Astrocyte (in vitro differentiated cells and primary cell): Measurements from ENCODE around the gene TFEC. TPM values are rescaled to one million over a fixed set of nuclear protein-coding genes. Genes with fewer than 3 reads are reported as not detected.

Source experiments
- DNase-seq: peaks from one replicate; pipeline ENCODE4 v3.0.0-alpha.2; 2010; ENCODE audit warnings: low read depth
- FAIRE-seq: peaks from 2 replicates; lab custom pipeline; 2011; peaks lifted over from hg19 to GRCh38; lab: Jason Lieb, UNC
- H2AFZ ChIP-seq: 2 replicates; pipeline ENCODE4 v1.6.0; 2012; ENCODE audit warnings: low read depth, low read length, inconsistent platforms
- H3K27ac ChIP-seq: 2 replicates; pipeline ENCODE4 v1.5.1; 2011; ENCODE audit warnings: low read depth, low read length, inconsistent platforms
- H3K27me3 ChIP-seq: 2 replicates; pipeline ENCODE4 v1.6.0; 2011; ENCODE audit warnings: low read length, inconsistent platforms; ENCODE audit not compliant: insufficient read depth
- H3K36me3 ChIP-seq: 2 replicates; pipeline ENCODE4 v1.5.1; 2011; ENCODE audit warnings: low read length, inconsistent platforms; ENCODE audit not compliant: insufficient read depth
- H3K4me1 ChIP-seq: 2 replicates; pipeline ENCODE4 v1.5.1; 2011; ENCODE audit warnings: low read length, inconsistent platforms; ENCODE audit not compliant: insufficient read depth
- H3K4me2 ChIP-seq: 2 replicates; pipeline ENCODE4 v1.6.0; 2012; ENCODE audit warnings: low read length, inconsistent platforms
- H3K4me3 ChIP-seq: 2 replicates; pipeline ENCODE4 v1.5.1; 2011; ENCODE audit warnings: low read depth, mild to moderate bottlenecking, low read length, inconsistent platforms; ENCODE audit not compliant: insufficient read depth
- H3K79me2 ChIP-seq: 2 replicates; pipeline ENCODE4 v1.6.0; 2012; ENCODE audit warnings: mild to moderate bottlenecking, low read length, inconsistent platforms; ENCODE audit not compliant: insufficient read depth
- H3K9ac ChIP-seq: 2 replicates; pipeline ENCODE4 v1.6.0; 2012; ENCODE audit warnings: mild to moderate bottlenecking, low read length, inconsistent platforms
- H3K9me3 ChIP-seq: 2 replicates; pipeline ENCODE4 v1.5.1; 2012; ENCODE audit warnings: low read depth, mild to moderate bottlenecking, low read length, inconsistent platforms; ENCODE audit not compliant: insufficient read depth
- H4K20me1 ChIP-seq: 2 replicates; pipeline ENCODE4 v1.6.0; 2012; ENCODE audit warnings: low read length, inconsistent platforms; ENCODE audit not compliant: insufficient read depth
- H3K27ac Mint-ChIP-seq: one replicate; pipeline ENCODE4 v1.8.0; 2021; ENCODE audit warnings: mild to moderate bottlenecking, mixed read lengths; ENCODE audit not compliant: unreplicated experiment
- H3K27me3 Mint-ChIP-seq: one replicate; pipeline ENCODE4 v1.8.0; 2021; ENCODE audit warnings: low read depth, mixed read lengths; ENCODE audit not compliant: unreplicated experiment
- H3K36me3 Mint-ChIP-seq: one replicate; pipeline ENCODE4 v1.8.0; 2021; ENCODE audit warnings: low read depth, mixed read lengths; ENCODE audit not compliant: unreplicated experiment
- H3K4me1 Mint-ChIP-seq: one replicate; pipeline ENCODE4 v1.8.0; 2021; ENCODE audit warnings: low read depth, mixed read lengths; ENCODE audit not compliant: unreplicated experiment
- H3K4me3 Mint-ChIP-seq: one replicate; pipeline ENCODE4 v1.8.0; 2021; ENCODE audit warnings: mild to moderate bottlenecking, moderate library complexity, mixed read lengths; ENCODE audit not compliant: unreplicated experiment
- H3K9me3 Mint-ChIP-seq: one replicate; pipeline ENCODE4 v1.8.0; 2021; ENCODE audit warnings: mild to moderate bottlenecking, mixed read lengths; ENCODE audit not compliant: unreplicated experiment
- CTCF ChIP-seq: IDR thresholded peaks from 2 replicates; pipeline ENCODE4 v1.5.1; 2011; ENCODE audit warnings: low read depth, mild to moderate bottlenecking, inconsistent platforms, low read length, moderate library complexity; ENCODE audit not compliant: insufficient read depth
- EZH2 ChIP-seq: IDR thresholded peaks from 2 replicates; pipeline ENCODE4 v1.6.1; 2012; ENCODE audit warnings: mild to moderate bottlenecking, low read length, inconsistent platforms; ENCODE audit not compliant: insufficient read depth
- total RNA-seq: library from RNA; stranded (reverse); gene quantifications from 2 replicates; pipeline ENCODE4 v1.2.1, GENCODE V29; 2021

Gene TFEC
- total RNA-seq, 1 donor from 2014 or later: 1.8 TPM

- H3K4me3 ChIP-seq: no peak overlapping the region
- DNase-seq: no peak
- FAIRE-seq: no peak
- H3K27ac ChIP-seq: no peak overlapping the region
- no peaks in the 10 kb centered on the region for H3K9me3 Mint-ChIP-seq
- H2AFZ ChIP-seq: no peak overlapping the region
- H3K27me3 ChIP-seq: no peaks in the 10 kb centered on the region
- no peaks in the 10 kb centered on the region for H3K36me3 ChIP-seq
- no peaks in the 10 kb centered on the region for H3K4me1 ChIP-seq
- no peaks in the 10 kb centered on the region for H4K20me1 ChIP-seq
- no peaks in the 10 kb centered on the region for H3K36me3 Mint-ChIP-seq
- no peak for TF ChIP-seq EZH2
- TF ChIP-seq CTCF: no peak
- H3K27ac Mint-ChIP-seq: no peak overlapping the region
- H3K4me3 Mint-ChIP-seq: no peak overlapping the region
- no peaks in the 10 kb centered on the region for H3K9me3 ChIP-seq
- H3K9ac ChIP-seq: no peak overlapping the region
- H3K4me2 ChIP-seq: no peak overlapping the region
- H3K4me1 Mint-ChIP-seq: peaks cover 5% of the 10 kb centered on the region
- no peaks in the 10 kb centered on the region for H3K27me3 Mint-ChIP-seq
- no peaks in the 10 kb centered on the region for H3K79me2 ChIP-seq
These were observed 59.1 kb downstream of the TFEC start for GRCh38 chr7:115971506-115971905.

DNA sequence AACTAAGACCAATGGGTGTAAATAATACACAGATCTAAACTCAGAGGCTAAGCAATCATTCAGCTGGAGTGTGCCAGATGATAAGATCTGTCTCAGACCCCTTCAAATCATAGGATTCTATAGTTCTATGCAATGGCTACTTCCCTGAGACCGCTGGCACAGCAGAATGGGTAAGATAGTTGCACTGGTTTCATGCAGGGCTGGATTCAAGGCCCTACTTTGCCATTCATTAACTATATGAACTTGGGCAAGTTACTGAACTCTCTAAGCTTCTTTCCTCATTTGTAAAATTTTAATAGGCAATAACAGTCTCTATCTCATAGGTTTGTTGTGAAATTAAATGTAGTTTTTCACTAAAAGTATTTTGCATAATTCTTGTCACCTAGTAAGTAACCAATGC lies 62.0 kb downstream of the TFEC start:
- no peak overlapping the region for H3K27ac ChIP-seq
- no peaks in the 10 kb centered on the region for H4K20me1 ChIP-seq
- H3K4me2 ChIP-seq: no peak overlapping the region
- H3K27me3 Mint-ChIP-seq: no peaks in the 10 kb centered on the region
- H2AFZ ChIP-seq: no peak overlapping the region
- FAIRE-seq: no peak
- H3K4me3 Mint-ChIP-seq: no peak overlapping the region
- H3K36me3 ChIP-seq: no peaks in the 10 kb centered on the region
- H3K27ac Mint-ChIP-seq: no peak overlapping the region
- TF ChIP-seq EZH2 (no peak), CTCF (no peak)
- DNase-seq: no peak
- H3K4me1 ChIP-seq: no peaks in the 10 kb centered on the region
- H3K4me3 ChIP-seq: no peak overlapping the region
- peaks cover 4% of the 10 kb centered on the region for H3K4me1 Mint-ChIP-seq
- no peak overlapping the region for H3K9ac ChIP-seq
- H3K36me3 Mint-ChIP-seq: no peaks in the 10 kb centered on the region
- H3K79me2 ChIP-seq: no peaks in the 10 kb centered on the region
- no peaks in the 10 kb centered on the region for H3K27me3 ChIP-seq
- H3K9me3 Mint-ChIP-seq: no peaks in the 10 kb centered on the region
- H3K9me3 ChIP-seq: no peaks in the 10 kb centered on the region

DNA sequence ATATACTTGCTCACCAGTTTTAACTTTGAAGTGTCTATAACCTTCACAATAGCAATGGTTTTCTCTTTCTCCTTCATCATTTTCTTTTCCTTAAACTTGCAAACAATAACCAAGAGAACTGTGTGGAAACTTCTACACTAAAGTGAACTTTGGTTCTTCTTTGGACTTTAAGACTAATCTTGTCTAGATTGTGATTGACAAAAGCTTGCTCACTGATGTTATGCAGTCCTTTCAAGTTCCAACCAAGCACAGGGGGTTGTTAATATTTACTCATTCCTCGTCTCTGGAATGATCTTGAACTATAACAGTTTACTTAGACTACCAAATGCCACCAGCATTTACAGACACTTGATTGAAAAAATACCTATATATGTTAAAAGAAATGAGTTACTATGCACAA lies 62.4 kb downstream of the TFEC start:
- Mint-ChIP-seq H3K9me3 (no peaks in the 10 kb centered on the region), H3K27ac (no peak overlapping the region), H3K27me3 (no peaks in the 10 kb centered on the region), H3K36me3 (no peaks in the 10 kb centered on the region), H3K4me1 (peaks cover 4% of the 10 kb centered on the region), H3K4me3 (no peak overlapping the region)
- no peak overlapping the region for H3K27ac ChIP-seq
- DNase-seq: no peak
- no peaks in the 10 kb centered on the region for H3K36me3 ChIP-seq
- H3K27me3 ChIP-seq: no peaks in the 10 kb centered on the region
- TF ChIP-seq CTCF: no peak
- TF ChIP-seq EZH2: no peak
- no peak overlapping the region for H3K4me2 ChIP-seq
- H3K4me1 ChIP-seq: no peaks in the 10 kb centered on the region
- no peak overlapping the region for H2AFZ ChIP-seq
- no peak for FAIRE-seq
- H3K79me2 ChIP-seq: no peaks in the 10 kb centered on the region
- H3K9me3 ChIP-seq: no peaks in the 10 kb centered on the region
- no peaks in the 10 kb centered on the region for H4K20me1 ChIP-seq
- H3K4me3 ChIP-seq: no peak overlapping the region
- no peak overlapping the region for H3K9ac ChIP-seq
